ENCODE data around the gene TMEM161A. TPM values are rescaled to one million over a fixed set of nuclear protein-coding genes. Genes with fewer than 3 reads are reported as not detected.
A peak's percentile ranks its signal among the peaks of the same experiment; 100 is the strongest.

TMEM161A gene
- polyA plus RNA-seq, 3 donors = 14.3 to 22.5 (median 15.3) TPM

- H3K27me3 Mint-ChIP-seq (ENCODE audit: low read depth in 3 of 3) = peaks cover 0 to 4% (median 0%) of the 10 kb centered on the region in 3 donors
- Histone ChIP-seq H3K4me1 (ENCODE audit: control insufficient read depth in 1 of 2, insufficient read depth in 2 of 2, low read length in 2 of 2) (peaks cover 18 to 21% of the 10 kb centered on the region in 2 donors), H3K36me3 (replicated peaks in 1 of 2; ENCODE audit: control insufficient read depth in 1 of 2, insufficient read depth in 2 of 2, low read length in 2 of 2) (no peaks in the 10 kb centered on the region), H3K27me3 (ENCODE audit: control insufficient read depth in 2 of 2, insufficient read depth in 2 of 2, low read length in 2 of 2) (no peaks in the 10 kb centered on the region), H3K9ac (ENCODE audit: insufficient read depth, low read length, poor library complexity, severe bottlenecking) (no peak overlapping the region), H3K27ac (ENCODE audit: low read depth in 1 of 2, low read length in 2 of 2) (no peak overlapping the region), H4K20me1 (ENCODE audit: insufficient read depth, low read length) (no peaks in the 10 kb centered on the region), H3K79me2 (ENCODE audit: insufficient read depth, low read length) (no peaks in the 10 kb centered on the region), H3K4me3 (replicated peaks in 1 of 3; ENCODE audit: low read depth in 2 of 3, low read length in 3 of 3) (no peak overlapping the region), H3K4me2 (replicated peaks; ENCODE audit: extremely low read depth, low read length, poor library complexity, severe bottlenecking) (no peak overlapping the region), H3K9me3 (replicated peaks in 1 of 2; ENCODE audit: control insufficient read depth in 1 of 2, insufficient read depth in 1 of 2, low read length in 2 of 2) (no peaks in the 10 kb centered on the region), H2AFZ (ENCODE audit: insufficient read depth, low read depth, low read length, poor library complexity, severe bottlenecking) (no peak overlapping the region)
- peaks cover 32% of the 10 kb centered on the region for H3K4me1 Mint-ChIP-seq
- TF ChIP-seq CTCF (IDR thresholded peaks at IDR 0.05) = no peak
- H3K9me3 Mint-ChIP-seq = no peaks in the 10 kb centered on the region
- H3K36me3 Mint-ChIP-seq = peaks cover 0 to 1% of the 10 kb centered on the region in 2 donors
- no peak for DNase-seq
- intact Hi-C loops (cut with micrococcal nuclease) = no loop called here
- no peak overlapping the region for H3K4me3 Mint-ChIP-seq
- H3K27ac Mint-ChIP-seq = peak overlapping the region in 1 of 7 donors; percentile 77
- WGBS (ENCODE audit: insufficient coverage) = 86% methylated on average over 16 of the region's 16 CpGs
Measured at GRCh38 chr19:19081642-19082151, 56.6 kb downstream of the TMEM161A start.

- Histone ChIP-seq H3K9ac (ENCODE audit: insufficient read depth, low read length, poor library complexity, severe bottlenecking) (no peak overlapping the region), H3K27ac (ENCODE audit: low read depth in 1 of 2, low read length in 2 of 2) (no peak overlapping the region), H3K36me3 (replicated peaks in 1 of 2; ENCODE audit: control insufficient read depth in 1 of 2, insufficient read depth in 2 of 2, low read length in 2 of 2) (no peaks in the 10 kb centered on the region), H3K79me2 (ENCODE audit: insufficient read depth, low read length) (no peaks in the 10 kb centered on the region), H3K4me3 (replicated peaks in 1 of 3; ENCODE audit: low read depth in 2 of 3, low read length in 3 of 3) (no peak overlapping the region), H3K4me2 (replicated peaks; ENCODE audit: extremely low read depth, low read length, poor library complexity, severe bottlenecking) (no peak overlapping the region), H4K20me1 (ENCODE audit: insufficient read depth, low read length) (no peaks in the 10 kb centered on the region), H3K4me1 (ENCODE audit: control insufficient read depth in 1 of 2, insufficient read depth in 2 of 2, low read length in 2 of 2) (peaks cover 20 to 23% of the 10 kb centered on the region in 2 donors), H3K9me3 (replicated peaks in 1 of 2; ENCODE audit: control insufficient read depth in 1 of 2, insufficient read depth in 1 of 2, low read length in 2 of 2) (no peaks in the 10 kb centered on the region), H3K27me3 (ENCODE audit: control insufficient read depth in 2 of 2, insufficient read depth in 2 of 2, low read length in 2 of 2) (no peaks in the 10 kb centered on the region), H2AFZ (ENCODE audit: insufficient read depth, low read depth, low read length, poor library complexity, severe bottlenecking) (no peak overlapping the region)
- Mint-ChIP-seq H3K4me3 (no peak overlapping the region), H3K4me1 (peaks cover 37% of the 10 kb centered on the region), H3K9me3 (no peaks in the 10 kb centered on the region), H3K27ac (no peak overlapping the region), H3K27me3 (ENCODE audit: low read depth in 3 of 3) (peaks cover 0 to 4% (median 0%) of the 10 kb centered on the region in 3 donors), H3K36me3 (peaks cover 0 to 1% of the 10 kb centered on the region in 2 donors)
- 100% methylated on average over 1 of the region's 1 CpG for WGBS (ENCODE audit: insufficient coverage)
- no peak for DNase-seq
- intact Hi-C loops (cut with micrococcal nuclease) = no loop called here
- no peak for TF ChIP-seq CTCF (IDR thresholded peaks at IDR 0.05)
Measured at GRCh38 chr19:19079571-19079970, 58.7 kb downstream of the TMEM161A start.

All from CD14-positive monocyte (primary cell).